ENCODE measurements around the gene BRD7. TPM values are rescaled to one million over a fixed set of nuclear protein-coding genes. Genes with fewer than 3 reads are reported as not detected.

BRD7 gene
- total and polyA plus RNA-seq, 2 of the 13 experiments (the other 11 are each of a cell fraction or from before 2014, with no cell fraction given): 82.3 to 149 TPM

DNA sequence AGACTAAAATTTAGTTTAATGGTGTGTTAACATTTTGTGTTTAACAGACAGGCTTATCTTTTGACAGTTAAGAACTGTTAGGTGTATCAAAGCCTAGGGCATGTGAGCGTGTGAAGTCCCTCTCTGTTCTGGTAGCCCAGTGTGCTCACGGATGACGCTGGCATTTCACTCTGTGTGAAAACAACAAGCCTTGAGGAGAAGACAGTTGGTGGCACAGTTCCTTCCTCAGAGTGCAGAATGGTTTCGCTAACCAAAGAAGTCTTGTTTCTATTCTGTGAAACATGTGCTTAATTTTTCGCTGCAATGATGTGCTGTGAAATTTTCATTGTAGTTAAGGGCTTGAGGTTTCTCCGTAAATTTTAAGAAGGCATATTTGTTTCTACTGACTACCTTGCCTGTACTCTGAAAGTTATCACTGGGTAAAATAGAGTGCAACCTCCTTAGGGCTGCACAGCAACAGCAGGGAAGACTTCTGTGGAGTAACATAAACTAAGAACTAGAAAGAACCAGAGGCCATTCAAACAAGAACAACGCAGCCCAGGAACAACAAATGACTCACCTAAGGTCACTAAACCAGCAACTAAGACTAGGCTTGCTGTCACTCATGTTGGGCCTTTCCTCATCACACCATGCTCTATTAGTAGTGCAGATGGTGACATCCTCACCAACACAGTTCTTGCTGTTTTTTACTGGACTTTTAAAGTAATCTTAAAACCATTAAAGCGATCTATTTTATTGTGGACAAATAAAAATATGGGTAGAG, 33.4 kb downstream of the BRD7 start:
- ATAC-seq (no peak), FAIRE-seq (no peak), DNase-seq (ENCODE audit: low spot score) (no peak)
- in situ Hi-C loops (cut with HindIII; ENCODE audit: extremely low pct_ligation_motif_present, low pct_unique_long_range_greater_than_20kb) (no loop called here), intact Hi-C loops (cut with micrococcal nuclease; ENCODE audit: unreplicated experiment) (no loop called here)
- ChIA-PET CTCF (ENCODE audit: low intra/inter-chr PET ratio, low total read pairs) (no interaction called here), POLR2A (no interaction called here)
- Histone ChIP-seq H2AFZ (ENCODE audit: low read length) (no peak overlapping the region), H3K9ac (ENCODE audit: insufficient read depth, low read depth, low read length) (no peak overlapping the region), H3K4me2 (ENCODE audit: low read depth, low read length) (no peak overlapping the region), H3K79me2 (ENCODE audit: insufficient read depth, low read length) (no peaks in the 10 kb centered on the region), H3K36me3 (replicated peaks in 1 of 2; ENCODE audit: control insufficient read depth in 1 of 2, insufficient read depth in 2 of 2, low read length in 2 of 2) (peaks cover 13 to 54% of the 10 kb centered on the region in 2 experiments), H3K27ac (ENCODE audit: extremely low read length, insufficient read depth, low read length) (no peak overlapping the region), H4K20me1 (ENCODE audit: insufficient read depth, low read length) (no peaks in the 10 kb centered on the region), H3K27me3 (ENCODE audit: control insufficient read depth in 1 of 2, insufficient read depth in 2 of 2, low read length in 2 of 2) (no peaks in the 10 kb centered on the region), H3K4me3 (replicated peaks in 1 of 3; ENCODE audit: insufficient read depth in 1 of 3, low read depth in 2 of 3, low read length in 3 of 3) (no peak overlapping the region), H3K9me3 (ENCODE audit: low read length) (no peaks in the 10 kb centered on the region), H3K4me1 (ENCODE audit: insufficient read depth, low read length) (peaks cover 25% of the 10 kb centered on the region)
- TF ChIP-seq TP53 (CRISPR knock-in tag; conservative IDR thresholded peaks at IDR 0.05) (no peak), FOSL2 (CRISPR knock-in tag; IDR thresholded peaks at IDR 0.05) (peak; percentile 48), JUN (CRISPR knock-in tag; IDR thresholded peaks at IDR 0.05) (no peak), TCF7L2 (IDR thresholded peaks at IDR 0.05; ENCODE audit: low read depth, low read length) (no peak)
- 97% methylated on average over 8 of the region's 8 CpGs for WGBS (ENCODE audit: low lambda C conversion rate)
- no TSS peak for BruUV-seq (replicated peaks)

DNA sequence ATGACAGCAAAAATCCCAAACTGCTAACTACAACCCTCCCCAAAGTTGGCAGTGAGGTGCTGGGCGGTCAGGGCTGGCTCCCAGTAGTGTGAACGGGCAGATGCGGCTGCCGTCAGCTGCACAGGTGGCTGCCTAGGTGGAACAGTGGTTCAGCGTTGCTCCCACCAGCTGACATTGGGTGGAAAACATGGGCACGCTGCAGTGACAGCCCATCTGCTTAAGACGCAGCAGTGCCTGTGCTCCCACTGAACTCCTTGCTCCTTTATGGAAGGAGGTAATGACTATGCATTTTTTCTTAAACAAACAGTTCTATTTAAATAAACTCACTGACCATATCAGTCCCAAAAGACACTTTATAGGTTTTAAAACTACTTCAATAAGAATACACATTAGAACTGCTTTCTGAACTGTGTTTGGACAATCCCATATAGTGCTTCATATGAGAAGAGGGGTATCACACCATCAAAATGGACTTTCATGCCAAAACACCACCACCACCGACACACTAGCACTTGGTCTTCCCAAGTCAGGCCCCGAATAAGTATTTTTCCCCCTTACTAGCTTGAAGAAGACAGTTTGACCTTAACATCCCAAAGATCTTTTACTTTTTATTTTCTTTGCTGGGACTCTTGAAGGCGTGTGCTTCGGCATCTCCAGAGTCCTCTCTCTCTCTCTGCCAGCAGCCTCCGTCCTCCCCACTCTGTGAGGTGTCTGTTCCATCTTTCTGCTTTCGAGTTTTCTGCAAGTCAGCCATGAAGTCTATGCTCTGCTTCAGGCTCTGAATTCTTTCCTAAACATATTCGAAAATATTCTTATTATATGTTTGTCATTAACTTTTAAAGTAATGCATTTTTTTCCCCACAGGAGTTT, 34.4 kb downstream of the BRD7 start:
- Histone ChIP-seq H3K36me3 (replicated peaks in 1 of 2; ENCODE audit: control insufficient read depth in 1 of 2, insufficient read depth in 2 of 2, low read length in 2 of 2) (peaks cover 12 to 52% of the 10 kb centered on the region in 2 experiments), H3K27me3 (ENCODE audit: control insufficient read depth in 1 of 2, insufficient read depth in 2 of 2, low read length in 2 of 2) (no peaks in the 10 kb centered on the region), H3K27ac (ENCODE audit: extremely low read length, insufficient read depth, low read length) (no peak overlapping the region), H3K4me1 (ENCODE audit: insufficient read depth, low read length) (peaks cover 35% of the 10 kb centered on the region), H2AFZ (ENCODE audit: low read length) (no peak overlapping the region), H4K20me1 (ENCODE audit: insufficient read depth, low read length) (no peaks in the 10 kb centered on the region), H3K4me2 (ENCODE audit: low read depth, low read length) (no peak overlapping the region), H3K4me3 (replicated peaks in 1 of 3; ENCODE audit: insufficient read depth in 1 of 3, low read depth in 2 of 3, low read length in 3 of 3) (no peak overlapping the region), H3K79me2 (ENCODE audit: insufficient read depth, low read length) (no peaks in the 10 kb centered on the region), H3K9me3 (ENCODE audit: low read length) (no peaks in the 10 kb centered on the region), H3K9ac (ENCODE audit: insufficient read depth, low read depth, low read length) (no peak overlapping the region)
- CTCF ChIA-PET (ENCODE audit: low intra/inter-chr PET ratio, low total read pairs): no interaction called here
- POLR2A ChIA-PET: no interaction called here
- in situ Hi-C loops (cut with HindIII; ENCODE audit: extremely low pct_ligation_motif_present, low pct_unique_long_range_greater_than_20kb) (no loop called here), intact Hi-C loops (cut with micrococcal nuclease; ENCODE audit: unreplicated experiment) (no loop called here)
- TF ChIP-seq, protein P1, sequence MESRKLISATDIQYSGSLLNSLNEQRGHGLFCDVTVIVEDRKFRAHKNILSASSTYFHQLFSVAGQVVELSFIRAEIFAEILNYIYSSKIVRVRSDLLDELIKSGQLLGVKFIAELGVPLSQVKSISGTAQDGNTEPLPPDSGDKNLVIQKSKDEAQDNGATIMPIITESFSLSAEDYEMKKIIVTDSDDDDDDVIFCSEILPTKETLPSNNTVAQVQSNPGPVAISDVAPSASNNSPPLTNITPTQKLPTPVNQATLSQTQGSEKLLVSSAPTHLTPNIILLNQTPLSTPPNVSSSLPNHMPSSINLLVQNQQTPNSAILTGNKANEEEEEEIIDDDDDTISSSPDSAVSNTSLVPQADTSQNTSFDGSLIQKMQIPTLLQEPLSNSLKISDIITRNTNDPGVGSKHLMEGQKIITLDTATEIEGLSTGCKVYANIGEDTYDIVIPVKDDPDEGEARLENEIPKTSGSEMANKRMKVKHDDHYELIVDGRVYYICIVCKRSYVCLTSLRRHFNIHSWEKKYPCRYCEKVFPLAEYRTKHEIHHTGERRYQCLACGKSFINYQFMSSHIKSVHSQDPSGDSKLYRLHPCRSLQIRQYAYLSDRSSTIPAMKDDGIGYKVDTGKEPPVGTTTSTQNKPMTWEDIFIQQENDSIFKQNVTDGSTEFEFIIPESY (CRISPR knock-in tag; IDR thresholded peaks at IDR 0.05): 0 out of 2 replicates have a peak, but pooled peaks have one; percentile 10
- TF ChIP-seq NFE2L2 (IDR thresholded peaks at IDR 0.05; ENCODE audit: low read length) (peak; percentile 39; the same call in 1 of the 2 replicates), ZBTB38 (CRISPR knock-in tag; IDR thresholded peaks at IDR 0.05) (0 out of 2 replicates have a peak, but pooled peaks have one; percentile 57), RARA (CRISPR knock-in tag; IDR thresholded peaks at IDR 0.05) (no peak), NFE2 (CRISPR knock-in tag; IDR thresholded peaks at IDR 0.05) (peak; percentile 16; the same call in 1 of the 2 replicates), POLR2AphosphoS2 (IDR thresholded peaks at IDR 0.05; ENCODE audit: low read depth, low read length) (no peak)
- FAIRE-seq (no peak), ATAC-seq (no peak; the same call in 2 of the 3 replicates), DNase-seq (ENCODE audit: low spot score) (no peak)
- WGBS (ENCODE audit: low lambda C conversion rate): 95% methylated on average over 14 of the region's 14 CpGs
- BruUV-seq (replicated peaks): no TSS peak

Data from HepG2 (cell line).